HEK293 (cell line): ENCODE data around the gene ZBTB20.

Experiments used
- CTCF ChIP-seq: fragments of 450-650 bp; formaldehyde crosslinking; IDR thresholded peaks from 2 replicates; pipeline ENCODE4 v1.5.1; 2016; ENCODE audit warnings: missing biosample characterization, missing genetic modification characterization
- YY1 ChIP-seq: fragments of 450-650 bp; formaldehyde crosslinking; IDR thresholded peaks from 2 replicates; pipeline ENCODE4 v1.5.1; 2018; ENCODE audit warnings: missing biosample characterization, missing genetic modification characterization
- ZNF16 ChIP-seq: fragments of 450-650 bp; formaldehyde crosslinking; IDR thresholded peaks from 2 replicates; pipeline ENCODE4 v1.5.1; 2016; ENCODE audit warnings: low read depth, missing biosample characterization, missing genetic modification characterization
- ZNF292 ChIP-seq: fragments of 450-650 bp; formaldehyde crosslinking; IDR thresholded peaks from 2 replicates; pipeline ENCODE4 v1.5.1; 2016; ENCODE audit warnings: low read depth, missing biosample characterization, missing genetic modification characterization, borderline replicate concordance
- ZNF449 ChIP-seq: fragments of 450-650 bp; formaldehyde crosslinking; IDR thresholded peaks from 2 replicates; pipeline ENCODE4 v1.5.1; 2017; ENCODE audit warnings: missing biosample characterization, mild to moderate bottlenecking, missing genetic modification characterization, moderate library complexity
- ZNF747 ChIP-seq: fragments of 450-650 bp; formaldehyde crosslinking; IDR thresholded peaks from 2 replicates; pipeline ENCODE4 v1.5.1; 2016; ENCODE audit warnings: missing biosample characterization, missing genetic modification characterization
- TF ChIP-seq, protein P1 (sequence below): fragments of 450-650 bp; formaldehyde crosslinking; IDR thresholded peaks from 2 replicates; pipeline ENCODE4 v1.5.1; 2016; ENCODE audit warnings: missing biosample characterization, missing genetic modification characterization
- TF ChIP-seq, protein P2 (sequence below): fragments of 450-650 bp; formaldehyde crosslinking; IDR thresholded peaks from 2 replicates; pipeline ENCODE4 v1.5.1; 2016; ENCODE audit warnings: missing biosample characterization, missing genetic modification characterization

GRCh38 chr3:114327665-114328064, 819.4 kb downstream of the ZBTB20 start:
- no peak for TF ChIP-seq CTCF
- TF ChIP-seq, protein P1, sequence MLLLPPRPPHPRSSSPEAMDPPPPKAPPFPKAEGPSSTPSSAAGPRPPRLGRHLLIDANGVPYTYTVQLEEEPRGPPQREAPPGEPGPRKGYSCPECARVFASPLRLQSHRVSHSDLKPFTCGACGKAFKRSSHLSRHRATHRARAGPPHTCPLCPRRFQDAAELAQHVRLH (tag by site-specific recombination) = no peak
- TF ChIP-seq ZNF16 = no peak
- TF ChIP-seq YY1 = no peak
- no peak for TF ChIP-seq ZNF747 (tag by site-specific recombination)
- TF ChIP-seq ZNF449 (tag by site-specific recombination) = no peak
- TF ChIP-seq, protein P2, sequence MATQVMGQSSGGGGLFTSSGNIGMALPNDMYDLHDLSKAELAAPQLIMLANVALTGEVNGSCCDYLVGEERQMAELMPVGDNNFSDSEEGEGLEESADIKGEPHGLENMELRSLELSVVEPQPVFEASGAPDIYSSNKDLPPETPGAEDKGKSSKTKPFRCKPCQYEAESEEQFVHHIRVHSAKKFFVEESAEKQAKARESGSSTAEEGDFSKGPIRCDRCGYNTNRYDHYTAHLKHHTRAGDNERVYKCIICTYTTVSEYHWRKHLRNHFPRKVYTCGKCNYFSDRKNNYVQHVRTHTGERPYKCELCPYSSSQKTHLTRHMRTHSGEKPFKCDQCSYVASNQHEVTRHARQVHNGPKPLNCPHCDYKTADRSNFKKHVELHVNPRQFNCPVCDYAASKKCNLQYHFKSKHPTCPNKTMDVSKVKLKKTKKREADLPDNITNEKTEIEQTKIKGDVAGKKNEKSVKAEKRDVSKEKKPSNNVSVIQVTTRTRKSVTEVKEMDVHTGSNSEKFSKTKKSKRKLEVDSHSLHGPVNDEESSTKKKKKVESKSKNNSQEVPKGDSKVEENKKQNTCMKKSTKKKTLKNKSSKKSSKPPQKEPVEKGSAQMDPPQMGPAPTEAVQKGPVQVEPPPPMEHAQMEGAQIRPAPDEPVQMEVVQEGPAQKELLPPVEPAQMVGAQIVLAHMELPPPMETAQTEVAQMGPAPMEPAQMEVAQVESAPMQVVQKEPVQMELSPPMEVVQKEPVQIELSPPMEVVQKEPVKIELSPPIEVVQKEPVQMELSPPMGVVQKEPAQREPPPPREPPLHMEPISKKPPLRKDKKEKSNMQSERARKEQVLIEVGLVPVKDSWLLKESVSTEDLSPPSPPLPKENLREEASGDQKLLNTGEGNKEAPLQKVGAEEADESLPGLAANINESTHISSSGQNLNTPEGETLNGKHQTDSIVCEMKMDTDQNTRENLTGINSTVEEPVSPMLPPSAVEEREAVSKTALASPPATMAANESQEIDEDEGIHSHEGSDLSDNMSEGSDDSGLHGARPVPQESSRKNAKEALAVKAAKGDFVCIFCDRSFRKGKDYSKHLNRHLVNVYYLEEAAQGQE (tag by site-specific recombination) = no peak
- TF ChIP-seq ZNF292 (tag by site-specific recombination) = no peak
